Activated CD4-positive, alpha-beta T cell treated with anti-CD3 and anti-CD28 coated beads, Interleukin-2, amount 10 ng/mL, durations not matched to agents 7 days and 5 days (primary cell): Measurements from ENCODE around the gene DENND6A. TPM values are rescaled to one million over a fixed set of nuclear protein-coding genes. Genes with fewer than 3 reads are reported as not detected.

Experiments used
- CTCF ChIA-PET: fragments of 350-600 bp; sonication (Branson Sonifier 250); formaldehyde crosslinking; loops from one replicate; lab custom pipeline; 2021; ENCODE audit warnings: antibody characterized with exemption; lab: Charles Lee
- POLR2A ChIA-PET: fragments of 350-600 bp; sonication (Branson Sonifier 250); formaldehyde crosslinking; loops from one replicate; lab custom pipeline; 2021; ENCODE audit warnings: antibody characterized with exemption; lab: Charles Lee
- DNase-seq: peaks from one replicate; pipeline ENCODE4 v3.0.0-alpha.2; 2020
- H3K27ac Mint-ChIP-seq: one replicate; pipeline ENCODE4 v1.8.0; 2021; ENCODE audit warnings: mild to moderate bottlenecking, moderate library complexity, mixed read lengths
- H3K27me3 Mint-ChIP-seq: one replicate; pipeline ENCODE4 v1.8.0; 2021; ENCODE audit warnings: mixed read lengths
- H3K36me3 Mint-ChIP-seq: one replicate; pipeline ENCODE4 v1.8.0; 2021; ENCODE audit warnings: low read depth, mixed read lengths
- H3K4me1 Mint-ChIP-seq: one replicate; pipeline ENCODE4 v1.8.0; 2021; ENCODE audit warnings: mixed read lengths
- H3K4me3 Mint-ChIP-seq: one replicate; pipeline ENCODE4 v1.8.0; 2021; ENCODE audit warnings: mild to moderate bottlenecking, moderate library complexity, mixed read lengths
- H3K9me3 Mint-ChIP-seq: one replicate; pipeline ENCODE4 v1.8.0; 2021; ENCODE audit warnings: mixed read lengths
- total RNA-seq, 2 experiments: library from RNA; stranded (reverse); gene quantifications; one replicate each; pipeline ENCODE4 v1.2.3, GENCODE V29; 2021

DENND6A gene
- total RNA-seq, 2 experiments from 2014 or later = 26.3 to 28.1 TPM

DNA sequence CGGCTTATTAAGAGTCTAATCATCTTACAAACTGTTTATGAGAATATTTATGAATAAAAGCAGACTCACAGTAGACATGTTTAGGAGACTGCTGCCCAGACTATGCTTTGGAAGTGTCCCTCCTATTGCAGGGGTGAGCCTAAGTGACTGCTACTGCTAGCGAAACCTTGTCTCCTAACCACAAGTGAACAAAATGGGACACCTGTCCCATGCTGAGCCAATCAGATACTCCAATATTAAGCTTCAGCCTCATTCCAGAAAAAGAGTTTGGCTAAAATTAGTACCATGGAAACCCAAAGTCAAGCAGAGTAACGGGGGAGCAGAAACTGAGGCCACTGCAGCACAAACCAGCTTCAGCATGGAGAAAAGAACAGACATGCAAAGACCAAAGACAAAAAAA lies 4.6 kb downstream of the DENND6A start:
- H3K9me3 Mint-ChIP-seq = no peaks in the 10 kb centered on the region
- H3K4me1 Mint-ChIP-seq = peaks cover 47% of the 10 kb centered on the region
- CTCF ChIA-PET = interaction anchor here (1.7 kb wide), 1 partner anchor 9 kb away, joined by 9 read pairs; no protein-coding TSS in a partner anchor
- H3K36me3 Mint-ChIP-seq = peaks cover 17% of the 10 kb centered on the region
- no peaks in the 10 kb centered on the region for H3K27me3 Mint-ChIP-seq
- H3K4me3 Mint-ChIP-seq = no peak overlapping the region
- POLR2A ChIA-PET = no interaction called here
- peak overlapping the region; percentile 50 for H3K27ac Mint-ChIP-seq
- no peak for DNase-seq

DNA sequence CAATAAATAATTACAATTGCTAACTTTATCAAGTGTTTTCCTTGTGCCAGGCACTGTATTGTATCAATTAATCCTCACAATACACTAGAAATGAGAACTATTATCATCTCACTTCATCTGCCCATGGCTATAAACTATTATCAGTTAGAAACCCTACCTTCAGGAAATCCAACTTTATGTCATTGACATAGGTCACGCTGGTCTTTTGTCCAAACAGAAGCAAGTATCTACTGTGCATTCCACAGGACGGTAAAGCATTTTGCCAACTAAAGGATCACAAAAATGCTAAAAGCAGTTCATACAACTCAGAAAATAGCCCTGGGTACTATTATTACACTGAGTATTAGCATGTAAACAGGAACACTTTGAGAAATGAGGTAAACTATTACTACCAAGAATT lies 9.6 kb downstream of the DENND6A start:
- peaks cover 55% of the 10 kb centered on the region for H3K4me1 Mint-ChIP-seq
- no peak overlapping the region for H3K4me3 Mint-ChIP-seq
- peaks cover 5% of the 10 kb centered on the region for H3K9me3 Mint-ChIP-seq
- DNase-seq = no peak
- peaks cover 30% of the 10 kb centered on the region for H3K36me3 Mint-ChIP-seq
- H3K27me3 Mint-ChIP-seq = no peaks in the 10 kb centered on the region
- ChIA-PET CTCF (no interaction called here), POLR2A (no interaction called here)
- H3K27ac Mint-ChIP-seq = no peak overlapping the region

DNA sequence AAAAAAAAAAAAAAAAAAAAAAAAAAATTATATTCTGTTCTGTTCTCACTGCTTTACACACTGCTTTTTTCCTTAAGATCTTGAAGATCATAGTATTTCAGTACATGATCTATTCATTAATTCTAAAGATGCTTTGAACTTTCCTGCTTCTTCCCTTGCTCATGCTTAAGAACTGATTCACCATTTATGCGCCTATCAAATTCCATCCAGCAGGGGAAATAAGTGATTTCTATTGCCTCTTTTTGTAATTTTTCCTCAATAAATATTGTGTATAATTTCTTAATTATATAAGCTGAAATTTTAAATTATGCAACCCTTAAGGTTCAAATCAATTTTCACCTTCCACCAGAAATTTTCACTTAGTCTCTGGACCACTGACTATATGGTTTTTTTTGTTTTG lies 10.6 kb downstream of the DENND6A start:
- peaks cover 35% of the 10 kb centered on the region for H3K36me3 Mint-ChIP-seq
- H3K4me1 Mint-ChIP-seq = peaks cover 52% of the 10 kb centered on the region
- POLR2A ChIA-PET = no interaction called here

DNA sequence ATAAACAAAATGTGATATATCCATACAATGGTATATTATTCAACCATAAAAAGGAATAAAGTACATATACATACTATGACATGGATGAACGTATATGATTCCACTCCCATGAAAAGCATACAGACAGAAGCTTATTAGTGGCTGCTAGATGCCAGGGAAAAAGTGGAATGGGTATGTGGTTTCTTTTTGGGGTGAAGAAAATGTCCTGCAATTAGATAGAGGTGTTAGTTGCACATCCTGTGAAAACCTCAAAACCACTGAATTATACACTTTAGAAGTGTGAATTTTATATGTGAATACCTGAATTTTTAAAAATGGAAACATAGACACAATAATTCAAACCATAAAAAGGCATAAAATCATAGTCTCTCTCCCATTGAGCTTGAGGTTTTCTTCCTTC lies 11.2 kb downstream of the DENND6A start:
- H3K4me1 Mint-ChIP-seq = peaks cover 46% of the 10 kb centered on the region
- H3K4me3 Mint-ChIP-seq = no peak overlapping the region
- no peak overlapping the region for H3K27ac Mint-ChIP-seq
- ChIA-PET CTCF (interaction anchor here (0.7 to 1.7 kb wide), 3 partner anchors 9 to 867 kb away, joined by 3 to 7 read pairs (median 4); no protein-coding TSS in a partner anchor), POLR2A (interaction anchor here (0.6 kb wide), 1 partner anchor 7 kb away, joined by 4 read pairs; no protein-coding TSS in a partner anchor)
- H3K36me3 Mint-ChIP-seq = peaks cover 37% of the 10 kb centered on the region
- peaks cover 5% of the 10 kb centered on the region for H3K9me3 Mint-ChIP-seq
- no peak for DNase-seq
- H3K27me3 Mint-ChIP-seq = no peaks in the 10 kb centered on the region

More for the DNA sequence above, 10.6 kb downstream of the DENND6A start:
- Mint-ChIP-seq H3K9me3 (peaks cover 5% of the 10 kb centered on the region), H3K27me3 (no peaks in the 10 kb centered on the region), H3K27ac (peak overlapping the region; percentile 28), H3K4me3 (no peak overlapping the region)
- DNase-seq = no peak
- CTCF ChIA-PET = interaction anchor here (1.1 to 1.7 kb wide), 2 partner anchors 8 to 15 kb away, joined by 4 to 7 read pairs; no protein-coding TSS in a partner anchor

DNA sequence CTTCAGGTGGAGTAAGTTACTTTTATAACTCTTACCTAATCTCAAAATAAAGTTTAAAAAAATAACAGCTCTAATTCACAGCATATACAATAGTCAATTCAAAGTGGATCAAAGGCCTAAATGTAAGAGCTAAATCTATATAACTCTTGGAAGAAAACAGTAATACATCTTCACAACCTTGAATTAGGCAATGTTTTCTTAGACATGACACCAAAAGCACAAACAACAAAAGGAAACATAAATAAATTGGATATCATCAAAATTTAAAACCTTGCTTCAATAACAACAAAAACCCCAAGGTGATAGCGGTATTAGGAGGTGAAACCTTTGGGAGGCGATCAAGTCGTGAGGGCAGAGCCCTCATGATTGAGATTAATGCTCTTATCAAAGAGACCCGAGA lies 12.8 kb downstream of the DENND6A start:
- Mint-ChIP-seq H3K9me3 (peaks cover 5% of the 10 kb centered on the region), H3K4me1 (peaks cover 47% of the 10 kb centered on the region), H3K36me3 (peaks cover 42% of the 10 kb centered on the region), H3K4me3 (no peak overlapping the region), H3K27me3 (no peaks in the 10 kb centered on the region), H3K27ac (no peak overlapping the region)
- DNase-seq = no peak
- ChIA-PET CTCF (interaction anchor here (0.6 to 2.5 kb wide), 2 partner anchors 9 to 77 kb away, joined by 3 to 9 read pairs; no protein-coding TSS in a partner anchor), POLR2A (no interaction called here)

DNA sequence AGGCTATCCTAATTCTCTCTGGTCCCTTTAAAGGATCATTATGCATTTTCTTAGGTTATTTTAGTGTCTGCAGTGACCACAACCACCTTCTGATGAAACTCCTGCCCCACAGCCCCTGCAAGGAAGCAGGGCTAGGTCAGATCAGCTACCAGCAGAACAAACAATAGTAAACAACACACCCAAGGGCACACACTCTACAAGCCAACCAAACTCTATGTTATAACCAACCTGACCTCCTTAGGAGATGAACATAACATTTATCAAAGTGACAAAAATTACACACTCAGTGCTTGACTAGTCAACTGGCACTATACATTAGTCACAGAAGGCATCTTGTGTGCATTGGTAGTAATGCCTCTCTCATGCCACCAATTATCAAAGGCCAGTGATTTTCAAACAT lies 17.3 kb downstream of the DENND6A start:
- Mint-ChIP-seq H3K27me3 (no peaks in the 10 kb centered on the region), H3K4me1 (peaks cover 49% of the 10 kb centered on the region), H3K27ac (peak overlapping the region; percentile 75), H3K9me3 (peaks cover 5% of the 10 kb centered on the region), H3K36me3 (peaks cover 56% of the 10 kb centered on the region), H3K4me3 (no peak overlapping the region)
- ChIA-PET POLR2A (no interaction called here), CTCF (interaction anchor here (0.7 to 1.5 kb wide), 2 partner anchors 14 to 495 kb away, joined by 3 read pairs; no protein-coding TSS in a partner anchor)
- no peak for DNase-seq

DNA sequence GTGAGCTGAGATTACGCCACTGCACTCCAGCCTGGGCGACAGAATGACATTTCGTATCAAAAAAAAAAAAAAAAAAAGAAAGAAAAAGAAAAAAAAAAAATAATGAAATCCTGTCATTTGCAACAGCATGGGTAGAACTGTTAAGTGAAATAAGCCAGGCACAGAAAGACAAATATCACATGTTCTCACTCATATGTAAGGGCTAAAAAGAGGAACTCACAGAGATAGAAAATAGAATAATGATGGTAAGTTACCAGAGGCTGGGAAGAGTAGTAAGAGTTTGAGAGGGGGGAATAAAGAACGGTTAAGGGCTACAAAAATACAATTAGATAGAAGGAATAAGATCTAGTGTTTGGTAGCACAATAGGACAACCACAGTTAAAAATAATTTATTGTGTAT lies 19.7 kb downstream of the DENND6A start:
- H3K27me3 Mint-ChIP-seq = no peaks in the 10 kb centered on the region
- no peaks in the 10 kb centered on the region for H3K9me3 Mint-ChIP-seq
- peaks cover 44% of the 10 kb centered on the region for H3K36me3 Mint-ChIP-seq
- no peak overlapping the region for H3K4me3 Mint-ChIP-seq
- POLR2A ChIA-PET = no interaction called here
- H3K4me1 Mint-ChIP-seq = peaks cover 31% of the 10 kb centered on the region
- DNase-seq = no peak
- no peak overlapping the region for H3K27ac Mint-ChIP-seq
- CTCF ChIA-PET = no interaction called here

DNA sequence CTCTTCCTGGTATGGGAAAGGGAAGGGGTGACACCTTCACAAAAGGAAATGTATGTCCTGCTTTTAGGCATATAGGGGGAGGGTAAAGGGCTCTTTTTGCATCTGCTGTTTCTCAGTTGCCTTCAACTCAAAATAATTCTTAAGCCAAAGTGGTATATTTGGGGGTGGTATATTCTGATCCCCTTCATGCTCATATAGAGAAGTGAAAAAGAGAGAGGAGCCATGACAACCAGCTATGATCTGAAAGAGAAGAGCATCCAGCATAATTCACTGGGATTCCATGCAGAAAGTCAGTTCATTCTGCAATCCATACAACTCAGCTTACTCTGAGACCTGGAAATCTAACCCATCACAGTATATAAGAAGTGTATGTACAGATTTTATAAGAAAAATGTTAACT lies 22.3 kb downstream of the DENND6A start:
- CTCF ChIA-PET = no interaction called here
- H3K9me3 Mint-ChIP-seq = no peaks in the 10 kb centered on the region
- H3K4me3 Mint-ChIP-seq = no peak overlapping the region
- H3K27me3 Mint-ChIP-seq = no peaks in the 10 kb centered on the region
- peaks cover 36% of the 10 kb centered on the region for H3K36me3 Mint-ChIP-seq
- peaks cover 28% of the 10 kb centered on the region for H3K4me1 Mint-ChIP-seq
- no peak overlapping the region for H3K27ac Mint-ChIP-seq
- DNase-seq = no peak
- POLR2A ChIA-PET = no interaction called here

DNA sequence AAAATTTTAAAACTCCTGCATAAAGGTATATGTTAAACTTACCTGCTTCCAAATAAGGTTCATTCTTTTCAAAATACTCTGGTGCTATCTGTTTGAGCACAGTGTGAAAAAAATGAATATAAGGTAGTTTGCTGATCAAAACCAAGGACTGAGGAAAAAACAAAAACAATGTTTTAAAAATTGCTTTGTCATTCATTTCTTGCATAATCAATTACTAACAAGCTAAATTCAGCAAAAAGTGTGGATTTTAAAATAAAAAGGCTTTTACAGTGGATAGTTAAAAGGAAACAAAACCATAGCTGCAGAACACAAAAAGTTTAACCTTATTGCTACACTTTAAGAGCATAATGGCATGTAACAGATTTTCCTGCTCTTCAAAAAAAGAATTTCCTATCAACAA lies 31.5 kb downstream of the DENND6A start:
- no peaks in the 10 kb centered on the region for H3K27me3 Mint-ChIP-seq
- no peaks in the 10 kb centered on the region for H3K4me1 Mint-ChIP-seq
- no peaks in the 10 kb centered on the region for H3K9me3 Mint-ChIP-seq
- no peak overlapping the region for H3K4me3 Mint-ChIP-seq
- DNase-seq = no peak
- POLR2A ChIA-PET = no interaction called here
- CTCF ChIA-PET = no interaction called here
- peaks cover 23% of the 10 kb centered on the region for H3K36me3 Mint-ChIP-seq
- no peak overlapping the region for H3K27ac Mint-ChIP-seq

DNA sequence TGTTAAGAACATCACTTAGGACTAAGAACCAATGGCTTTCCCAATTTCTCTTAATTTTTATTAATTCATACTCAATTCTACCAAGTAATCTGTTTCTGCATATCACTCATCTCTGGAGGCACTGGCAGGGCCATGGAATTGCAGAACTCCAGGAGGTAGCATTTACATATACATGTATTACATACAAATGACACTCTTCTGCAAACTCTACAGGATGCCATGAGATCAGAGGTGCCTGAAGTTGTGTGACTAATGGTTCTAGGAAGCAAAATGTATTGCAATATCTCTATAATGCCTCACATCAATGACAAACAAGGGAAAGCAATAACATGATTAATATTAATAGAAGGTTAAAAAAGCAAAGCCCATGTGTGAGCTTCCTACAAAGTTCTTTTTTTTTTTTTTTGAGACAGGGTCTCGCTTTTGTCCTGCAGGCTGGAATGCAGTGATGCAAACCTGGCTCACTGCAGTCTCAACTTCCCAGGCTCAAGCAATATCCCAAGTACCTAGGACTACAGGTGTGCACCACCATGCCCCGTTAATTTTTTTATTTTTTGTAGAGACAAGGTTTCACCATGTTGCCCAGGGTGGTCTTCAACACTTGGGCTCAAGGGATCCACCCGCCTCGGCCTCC lies 33.0 kb downstream of the DENND6A start:
- peaks cover 29% of the 10 kb centered on the region for H3K36me3 Mint-ChIP-seq
- H3K27ac Mint-ChIP-seq = no peak overlapping the region
- H3K4me3 Mint-ChIP-seq = no peak overlapping the region
- no peaks in the 10 kb centered on the region for H3K27me3 Mint-ChIP-seq
- ChIA-PET POLR2A (no interaction called here), CTCF (interaction anchor here (0.6 kb wide), 1 partner anchor 173 kb away, joined by 4 read pairs; no protein-coding TSS in a partner anchor)
- DNase-seq = no peak
- no peaks in the 10 kb centered on the region for H3K9me3 Mint-ChIP-seq
- peaks cover 2% of the 10 kb centered on the region for H3K4me1 Mint-ChIP-seq

DNA sequence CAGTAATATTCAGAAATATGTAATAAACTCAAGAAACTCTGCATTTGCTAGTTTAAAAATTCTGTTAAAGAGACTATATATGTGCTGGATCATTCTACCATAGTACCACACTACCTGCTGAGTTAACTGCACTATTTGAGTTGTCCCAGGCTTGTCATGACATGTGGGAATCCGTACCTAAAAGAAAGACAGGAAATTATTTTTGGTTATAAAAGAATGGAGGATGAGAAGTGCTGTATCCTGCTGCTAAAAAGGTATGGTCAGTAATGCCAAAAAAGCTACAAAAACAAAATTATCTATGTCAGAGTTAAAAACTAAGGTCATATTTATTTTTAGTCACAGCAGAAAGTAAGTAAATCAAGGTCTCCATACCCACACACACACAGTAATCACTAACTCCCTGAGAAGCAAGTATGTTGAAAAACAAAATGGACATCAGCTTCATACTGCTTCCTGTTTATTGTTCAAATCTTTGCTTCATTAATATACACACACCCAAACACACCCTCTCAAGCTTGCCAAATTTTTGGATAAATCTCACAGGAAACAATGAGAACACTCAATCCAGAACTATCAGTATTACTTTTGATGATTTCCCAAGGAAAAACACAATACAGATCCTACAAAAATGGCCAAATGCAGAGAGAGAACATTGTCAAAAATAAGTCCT lies 33.7 kb downstream of the DENND6A start:
- no peak overlapping the region for H3K4me3 Mint-ChIP-seq
- ChIA-PET POLR2A (interaction anchor here (0.6 kb wide), 1 partner anchor 97 kb away, joined by 3 read pairs; no protein-coding TSS in a partner anchor), CTCF (interaction anchor here (0.6 to 1.3 kb wide), 2 partner anchors 9 to 99 kb away, joined by 3 to 4 read pairs; no protein-coding TSS in a partner anchor)
- peaks cover 8% of the 10 kb centered on the region for H3K4me1 Mint-ChIP-seq
- H3K27me3 Mint-ChIP-seq = no peaks in the 10 kb centered on the region
- DNase-seq = no peak
- peaks cover 36% of the 10 kb centered on the region for H3K36me3 Mint-ChIP-seq
- H3K9me3 Mint-ChIP-seq = no peaks in the 10 kb centered on the region
- H3K27ac Mint-ChIP-seq = no peak overlapping the region

DNA sequence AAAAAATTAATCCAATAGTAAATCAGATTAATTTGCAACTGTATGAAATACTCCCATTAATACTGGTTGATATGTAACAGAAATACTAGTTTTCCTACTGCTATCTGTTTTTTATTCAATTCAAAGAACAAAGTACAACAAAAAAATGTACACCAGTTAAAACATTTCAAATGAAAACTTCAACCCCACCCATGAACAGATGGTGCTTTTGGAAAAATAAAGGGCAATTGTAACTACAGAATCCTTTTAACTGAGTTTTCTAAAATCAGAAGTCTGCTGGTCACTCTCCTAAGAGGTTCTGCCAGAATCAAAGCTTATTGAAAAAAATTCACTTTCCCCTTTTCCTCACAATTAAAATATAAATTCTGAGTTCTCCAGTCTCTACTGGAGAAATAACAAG lies 34.3 kb downstream of the DENND6A start:
- H3K9me3 Mint-ChIP-seq = no peaks in the 10 kb centered on the region
- no peak overlapping the region for H3K27ac Mint-ChIP-seq
- ChIA-PET POLR2A (interaction anchor here (0.6 kb wide), 1 partner anchor 97 kb away, joined by 3 read pairs; no protein-coding TSS in a partner anchor), CTCF (interaction anchor here (0.6 to 1.3 kb wide), 2 partner anchors 10 to 98 kb away, joined by 3 to 4 read pairs; no protein-coding TSS in a partner anchor)
- peaks cover 10% of the 10 kb centered on the region for H3K4me1 Mint-ChIP-seq
- peaks cover 35% of the 10 kb centered on the region for H3K36me3 Mint-ChIP-seq
- H3K27me3 Mint-ChIP-seq = no peaks in the 10 kb centered on the region
- DNase-seq = no peak
- H3K4me3 Mint-ChIP-seq = no peak overlapping the region

DNA sequence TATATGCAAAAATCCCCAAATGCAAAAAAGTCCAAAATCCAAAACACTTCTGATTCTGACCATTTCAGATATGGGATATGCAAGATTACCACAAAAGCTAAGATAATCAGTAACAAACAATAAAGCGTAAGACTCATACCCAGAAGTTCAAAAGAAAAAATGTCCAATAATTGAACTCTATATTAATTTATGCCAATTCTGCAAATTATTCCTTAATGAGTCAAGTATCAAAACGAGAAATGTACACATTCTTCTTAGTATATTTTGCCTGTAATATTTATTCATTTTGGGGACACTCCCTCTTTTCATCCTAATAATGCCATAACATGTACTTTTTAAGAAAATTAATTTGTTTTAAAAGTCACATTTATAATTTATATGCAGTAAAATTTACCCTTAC lies 37.1 kb downstream of the DENND6A start:
- ChIA-PET POLR2A (no interaction called here), CTCF (no interaction called here)
- Mint-ChIP-seq H3K27me3 (no peaks in the 10 kb centered on the region), H3K4me3 (no peak overlapping the region), H3K9me3 (no peaks in the 10 kb centered on the region), H3K36me3 (peaks cover 54% of the 10 kb centered on the region), H3K27ac (no peak overlapping the region), H3K4me1 (peaks cover 11% of the 10 kb centered on the region)
- no peak for DNase-seq
